Stimulated activated CD8-positive, alpha-beta memory T cell treated with anti-CD3 and anti-CD28 coated beads, Interleukin-7, amount 100 ng/mL, for 4 hours (primary cell): ENCODE measurements around the gene BMP8B.
"Not testable (repeated sequence)": the region's sequence is repeated elsewhere in the genome, so short reads cannot be mapped to it uniquely, and the experiment has no call there.

Experiments
- DNase-seq, 2 donors: peaks; one replicate each; pipeline ENCODE4 v3.0.0-alpha.2; 2020; ENCODE audit warnings: low read depth in 2 of 2

Gene BMP8B

DNA sequence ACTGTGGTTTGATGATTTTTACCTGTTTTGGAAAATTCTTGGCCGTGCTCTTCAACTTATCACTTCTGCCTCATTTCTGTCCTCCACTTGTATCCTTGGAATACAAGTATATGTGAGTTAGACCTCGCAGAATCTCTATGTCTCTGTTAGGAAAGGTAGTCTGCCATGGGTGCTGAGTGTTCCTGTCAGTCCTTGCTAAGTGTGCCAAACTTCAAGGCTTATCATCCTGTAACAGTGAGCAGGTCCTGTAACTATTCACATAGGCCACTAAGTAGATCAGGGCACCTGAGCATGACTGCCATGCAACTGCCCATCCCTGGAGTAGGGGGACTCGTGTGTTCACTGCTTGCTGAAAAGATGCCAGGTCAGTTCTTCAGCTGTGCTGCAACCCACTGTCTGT is 24.2 kb upstream of the BMP8B start:
- no peak for DNase-seq

DNA sequence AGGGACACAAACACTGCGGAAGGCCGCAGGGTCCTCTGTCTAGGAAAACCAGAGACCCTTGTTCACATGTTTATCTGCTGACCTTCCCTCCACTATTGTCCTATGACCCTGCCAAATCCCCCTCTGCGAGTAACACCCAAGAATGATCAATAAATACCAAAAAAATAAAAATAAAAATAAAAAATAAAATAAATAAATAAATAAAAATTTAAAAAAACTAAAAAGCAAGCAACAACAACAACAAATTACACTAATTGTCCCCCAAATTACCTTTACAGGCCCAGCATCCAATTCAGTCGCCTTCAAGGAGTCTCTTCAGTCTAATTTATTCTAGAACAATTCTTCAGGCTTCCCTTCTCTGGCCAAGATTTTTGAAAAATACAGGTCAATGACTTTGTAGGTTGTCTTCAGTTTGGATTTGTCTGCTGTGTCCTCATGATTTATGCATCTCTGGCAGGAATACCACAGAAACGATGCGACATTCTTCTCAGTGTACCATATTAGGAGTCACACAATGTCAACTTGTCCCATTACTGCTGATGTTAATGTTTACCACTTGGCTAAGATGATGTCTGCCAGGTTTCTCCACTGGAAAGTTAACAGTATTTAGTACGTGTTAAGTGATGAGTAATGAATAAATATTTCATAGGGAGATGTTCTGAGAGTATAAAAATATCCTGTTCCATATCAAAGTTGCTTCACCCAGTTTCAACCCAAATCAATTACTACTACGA is 20.3 kb upstream of the BMP8B start:
- no peak for DNase-seq

DNA sequence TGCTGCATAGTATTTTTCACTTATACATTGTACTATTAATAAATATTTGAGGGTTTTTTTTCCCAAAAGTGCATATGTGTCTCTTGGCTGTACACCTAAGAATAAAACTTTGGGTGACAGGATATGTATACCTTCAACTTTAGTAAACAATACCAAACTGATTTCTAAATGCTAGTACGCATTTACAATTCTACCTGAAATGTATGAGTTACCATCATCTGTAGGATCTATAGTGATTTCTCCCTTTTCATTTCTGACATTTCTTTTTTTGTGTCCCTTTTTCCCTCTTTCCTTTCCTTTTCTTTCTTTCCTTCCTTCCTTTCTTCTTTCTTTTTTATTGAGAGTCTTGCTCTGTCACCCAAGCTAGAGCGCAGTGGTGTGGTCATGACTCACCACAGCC is 16.7 kb upstream of the BMP8B start:
- DNase-seq = no peak

DNA sequence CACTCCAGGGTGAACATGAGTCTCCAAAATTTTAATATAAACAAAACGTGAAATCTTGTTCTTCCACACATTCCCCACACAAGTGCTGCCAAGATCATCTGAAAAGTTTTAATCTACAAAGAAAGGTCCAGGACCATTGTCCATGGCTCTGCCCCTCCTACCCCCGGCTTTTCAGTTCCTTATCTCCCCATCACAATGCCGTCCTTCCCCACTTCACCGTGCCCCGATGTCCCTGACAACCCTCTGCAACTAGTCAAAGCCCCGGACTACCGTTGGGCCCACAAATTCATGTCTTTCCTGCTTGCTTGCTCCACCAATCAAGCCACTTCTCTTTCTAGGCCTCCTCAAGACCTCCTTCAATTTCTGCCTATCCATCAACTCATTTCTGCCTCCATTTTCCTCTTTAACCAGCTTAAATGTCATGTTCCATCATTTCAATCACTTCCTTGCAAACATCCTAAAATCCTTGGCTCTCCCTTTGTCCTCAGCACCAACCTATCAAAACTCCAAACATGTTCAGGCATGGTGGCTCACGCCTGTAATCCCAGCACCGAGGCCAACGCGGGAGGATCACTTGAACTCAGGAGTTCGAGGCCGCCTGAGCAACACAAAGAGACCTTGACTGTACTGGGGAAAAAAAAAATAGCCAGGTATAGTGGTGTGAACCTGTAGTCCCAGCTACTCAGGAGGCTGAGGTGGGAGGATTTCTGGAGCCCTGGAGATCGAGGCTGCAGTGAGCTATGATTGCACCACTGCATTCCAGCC is 14.0 kb upstream of the BMP8B start:
- no peak for DNase-seq

DNA sequence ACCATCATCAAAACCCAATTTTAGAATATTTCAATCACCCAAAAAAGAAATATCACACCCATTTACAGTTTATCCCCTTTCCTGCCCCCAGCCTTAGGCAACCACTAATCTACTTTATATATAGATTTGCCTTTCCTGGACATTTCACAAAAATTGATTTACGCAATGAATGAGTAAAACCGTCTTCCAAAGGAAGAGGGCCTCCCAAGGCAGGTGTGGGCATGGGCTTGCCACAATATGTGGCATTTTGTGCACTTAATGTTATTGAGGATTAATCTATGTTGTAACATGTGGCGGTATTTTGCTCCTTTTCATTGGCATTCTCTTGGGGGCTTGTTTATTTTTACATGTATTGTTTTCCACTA is 11.8 kb upstream of the BMP8B start:
- DNase-seq = no peak

DNA sequence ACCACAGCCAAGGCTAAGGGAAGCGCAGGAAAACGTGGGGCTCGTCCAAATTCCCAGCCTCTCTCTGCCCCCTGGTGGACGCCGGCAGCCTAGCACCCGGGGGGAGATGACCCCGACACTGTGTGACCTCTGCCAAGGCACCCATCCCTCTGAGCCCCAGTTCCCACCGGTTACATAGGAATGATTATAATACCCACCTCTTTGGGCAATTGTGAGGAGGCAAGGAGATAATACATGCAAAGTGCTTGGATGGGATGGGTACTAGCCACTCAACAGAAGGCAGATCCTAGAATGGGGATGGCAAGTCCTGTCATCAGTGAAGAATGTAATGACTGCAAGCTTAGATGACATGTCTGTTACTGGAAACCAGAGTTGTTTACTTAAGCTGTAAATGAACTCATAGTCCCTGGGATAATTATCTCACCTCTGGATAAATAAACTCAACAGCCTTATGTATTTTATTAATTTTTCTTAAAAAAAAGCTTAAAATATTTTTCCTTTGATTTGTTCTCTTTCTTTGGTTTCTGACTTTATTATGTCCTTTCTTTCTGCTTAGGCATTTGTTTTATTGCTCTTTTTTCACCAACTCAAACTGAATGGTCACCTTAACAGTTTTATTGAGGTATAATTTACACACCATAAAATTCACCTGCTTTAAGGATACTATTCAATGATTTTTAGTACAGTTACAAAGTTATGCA is 11.3 kb upstream of the BMP8B start:
- DNase-seq = peak; percentile 27 to 55

DNA sequence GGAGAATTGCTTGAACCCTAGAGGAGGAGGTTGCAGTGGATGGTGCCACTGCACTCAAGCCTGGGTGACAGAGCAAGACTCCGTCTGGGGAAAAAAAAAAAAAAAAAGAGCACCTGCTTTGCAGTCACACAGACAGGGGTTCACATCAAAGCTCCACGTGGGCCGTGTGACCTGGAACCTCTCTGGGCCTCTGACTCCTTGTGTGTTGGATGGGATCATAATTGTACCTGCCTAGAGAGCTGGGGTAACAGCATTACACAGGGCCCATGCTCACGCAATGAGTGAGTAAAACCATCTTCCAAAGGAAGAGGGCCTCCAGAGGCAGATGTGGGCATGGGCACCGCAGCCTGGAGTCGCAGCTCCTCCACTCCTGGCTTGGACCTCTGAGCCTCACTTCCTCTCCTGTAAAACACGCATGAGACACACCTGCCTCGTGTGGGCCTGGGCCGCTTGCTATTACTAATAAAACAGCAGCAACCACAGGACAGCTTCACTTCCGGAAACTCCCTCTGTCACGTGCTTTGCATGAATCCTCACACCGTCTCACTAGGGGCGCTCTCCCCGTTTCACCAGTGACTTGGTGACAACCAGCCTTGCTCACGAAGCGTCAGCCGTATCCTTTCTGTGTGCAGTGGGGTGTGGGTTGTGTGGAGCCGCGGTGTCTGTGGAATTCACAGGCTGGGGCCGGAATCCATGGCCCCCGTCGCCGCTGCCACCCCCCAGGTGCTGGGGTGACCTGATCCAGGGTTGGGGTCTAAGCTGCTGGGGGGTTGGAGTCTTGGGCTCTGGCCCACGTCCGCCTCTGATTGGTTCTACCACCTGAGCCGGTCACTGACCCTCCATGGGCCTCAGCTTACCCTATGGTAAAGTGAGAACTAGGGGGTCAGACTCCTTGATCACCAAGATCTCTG is 10.4 kb upstream of the BMP8B start:
- peak; percentile 83 to 88 for DNase-seq

DNA sequence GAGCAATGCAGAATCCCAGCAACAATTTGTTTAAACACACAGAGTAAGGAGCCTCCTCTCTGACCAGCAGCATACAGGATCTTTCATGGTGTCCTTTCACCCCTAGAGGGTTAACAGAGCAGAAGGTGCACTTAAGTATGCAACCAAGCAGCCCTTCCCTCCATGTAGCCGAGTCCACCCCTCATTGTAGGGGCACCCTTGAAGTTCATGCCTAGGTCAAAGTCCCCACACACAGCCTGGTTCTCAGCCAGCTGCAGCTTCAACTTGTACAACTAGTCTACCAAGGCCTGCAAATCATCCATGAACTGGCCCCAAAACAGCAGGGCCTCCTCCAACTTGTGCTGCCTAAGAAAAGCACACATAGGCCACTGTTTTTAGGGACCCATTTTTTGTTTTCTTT is 7.0 kb upstream of the BMP8B start:
- DNase-seq = no peak

DNA sequence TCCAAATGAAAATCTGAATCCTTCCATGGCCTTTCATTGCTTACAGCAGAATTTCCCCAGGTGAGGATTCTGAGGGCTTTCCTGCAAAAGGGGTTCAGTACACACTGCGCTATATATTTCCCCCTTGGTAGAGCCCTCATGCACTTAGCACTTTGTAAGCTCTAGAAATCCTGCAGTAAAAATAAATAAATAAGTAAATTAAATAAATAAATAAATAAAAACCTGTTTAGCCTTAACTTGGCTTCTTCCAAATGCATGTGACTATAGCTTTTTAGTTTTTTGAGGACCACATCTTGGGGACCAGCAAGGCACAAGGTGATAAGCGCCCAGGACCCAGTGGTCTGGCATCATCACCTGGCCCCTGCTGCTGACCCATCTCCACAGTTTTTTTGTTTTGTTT is 3.2 kb upstream of the BMP8B start:
- DNase-seq = no peak

DNA sequence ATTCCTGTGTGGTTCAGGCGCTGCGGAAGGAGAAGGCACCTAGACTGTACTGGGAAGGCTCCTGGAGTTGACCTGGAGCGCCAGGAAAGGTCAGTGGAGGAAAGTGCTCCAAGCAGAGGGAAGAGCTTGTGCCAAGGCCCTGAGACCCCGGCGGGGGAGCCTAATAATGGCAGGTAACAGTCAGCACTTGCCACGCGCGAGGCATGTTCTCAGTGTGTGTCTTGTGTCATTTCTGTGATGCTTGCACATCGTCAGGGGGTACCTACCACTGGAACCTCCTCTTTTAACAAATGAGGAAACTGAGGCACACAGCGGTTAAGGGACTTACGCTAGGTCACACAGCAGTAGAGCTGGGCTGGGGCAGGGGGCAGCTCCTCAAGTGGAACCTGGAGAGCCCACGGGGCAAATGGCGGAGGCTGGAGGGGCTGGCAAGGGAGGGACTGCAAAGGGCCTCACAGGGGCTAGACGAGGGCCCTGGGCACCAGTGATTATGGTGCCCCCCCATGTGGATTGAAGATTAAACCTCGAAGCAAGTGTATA is 976 bp upstream of the BMP8B start:
- no peak for DNase-seq

DNA sequence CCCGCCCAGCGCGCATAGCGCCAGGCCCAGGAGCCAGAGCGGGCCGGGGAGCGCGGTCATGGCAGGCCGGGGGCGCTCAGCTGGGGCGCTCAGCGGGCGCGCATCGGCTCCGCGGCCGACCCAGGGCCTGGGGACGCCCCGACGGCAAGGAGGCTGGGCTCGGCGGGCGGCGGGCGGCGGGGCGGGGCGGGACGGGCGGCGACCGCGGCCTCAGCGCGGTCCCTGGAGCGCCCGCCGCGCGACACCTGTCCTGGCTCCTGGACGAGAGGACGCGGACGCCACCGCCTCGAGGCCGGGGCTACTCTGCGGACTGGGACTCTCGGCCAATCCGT is 273 bp downstream of the BMP8B start:
- DNase-seq = no peak

DNA sequence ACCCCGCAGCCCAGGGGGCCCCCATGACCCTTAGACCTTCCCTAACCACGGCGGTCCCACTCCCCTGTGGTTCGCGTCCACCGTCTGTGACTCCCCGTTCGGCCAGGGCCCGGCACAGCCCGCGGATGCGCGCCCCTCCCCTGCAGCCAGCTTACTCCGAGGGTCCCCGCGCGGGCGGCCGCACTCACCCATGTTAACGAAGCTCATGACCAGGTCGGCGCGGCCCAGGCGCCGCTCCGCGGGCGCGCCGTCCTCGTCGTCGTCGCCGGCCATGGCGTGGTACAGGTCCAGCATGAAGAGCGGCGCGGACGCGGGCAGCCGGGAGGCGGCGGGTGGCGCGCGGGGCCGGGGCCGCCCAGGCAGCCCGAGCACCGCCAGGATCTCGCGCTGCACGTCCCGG is 701 bp downstream of the BMP8B start:
- DNase-seq = not testable (repeated sequence)

DNA sequence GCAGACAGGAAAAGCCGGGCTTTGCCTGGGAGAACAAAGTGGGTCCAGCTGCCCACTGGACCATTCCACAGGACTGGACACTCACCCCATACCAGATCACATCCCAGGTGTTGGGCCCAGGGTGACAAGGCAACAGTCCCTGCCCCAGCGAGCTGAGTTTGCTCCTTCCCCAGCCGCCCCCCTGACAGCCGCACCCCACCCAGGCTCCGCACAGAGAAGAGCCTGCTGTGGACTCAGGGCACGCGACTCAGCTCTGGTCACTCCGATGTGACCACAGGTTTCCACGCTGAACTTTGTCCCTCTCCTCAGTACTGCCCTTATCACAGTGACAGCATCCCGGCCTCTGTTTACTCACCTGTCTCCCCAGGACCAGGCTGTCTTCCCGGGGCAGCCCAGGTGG is 1.2 kb downstream of the BMP8B start:
- no peak for DNase-seq

DNA sequence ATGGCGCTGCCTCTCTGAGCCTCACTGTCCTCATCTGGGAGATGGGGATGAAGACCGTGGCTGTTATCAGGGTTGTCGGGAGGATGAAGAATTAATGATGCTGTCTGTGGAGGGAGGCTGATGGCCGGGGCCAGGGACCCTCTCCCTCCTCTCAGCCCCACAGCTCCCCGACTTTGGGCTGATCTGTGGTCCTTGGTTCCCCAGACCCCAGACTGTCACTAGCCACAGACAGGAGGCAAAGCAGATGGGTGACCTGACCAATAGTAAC is 1.6 kb downstream of the BMP8B start:
- not testable (repeated sequence) for DNase-seq

DNA sequence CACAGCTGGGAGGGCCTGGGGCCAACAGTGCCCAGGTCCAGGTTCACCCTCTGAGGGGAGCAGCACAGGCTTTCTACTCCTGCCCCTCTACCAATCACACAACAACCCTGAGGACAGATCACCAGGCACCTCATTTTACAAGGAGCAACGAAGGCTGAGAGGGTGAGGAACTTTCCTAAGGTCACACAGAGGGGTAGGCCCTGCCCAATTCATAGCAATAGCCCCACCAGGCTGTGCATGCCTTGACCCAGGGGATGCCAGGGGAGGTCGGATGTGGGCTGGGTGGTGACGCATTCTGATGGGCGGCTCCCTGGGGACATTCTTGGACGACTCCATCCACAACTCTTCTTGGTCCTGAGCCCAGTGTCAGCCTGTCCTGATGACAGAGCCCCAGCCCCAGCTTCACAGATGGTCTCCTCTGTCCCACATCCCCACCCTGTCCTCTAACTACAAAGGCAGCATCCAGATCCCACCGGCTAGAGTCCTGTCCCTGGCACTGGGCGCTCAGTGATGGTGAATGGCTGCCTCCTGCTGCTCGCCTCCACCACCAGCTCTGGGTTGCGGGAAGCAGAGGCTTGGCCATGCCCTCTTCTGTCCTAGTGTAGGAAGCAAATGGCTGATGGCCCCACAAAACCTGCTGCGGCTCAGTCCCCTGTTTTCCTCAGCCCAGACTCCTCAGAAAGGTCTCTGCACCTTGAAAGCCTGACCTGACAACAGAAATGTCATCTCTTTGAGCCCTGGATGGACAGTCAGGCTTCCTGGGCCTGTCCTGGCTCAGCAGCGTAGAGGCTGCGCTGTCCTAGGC is 2.2 kb downstream of the BMP8B start:
- DNase-seq = not testable (repeated sequence)

DNA sequence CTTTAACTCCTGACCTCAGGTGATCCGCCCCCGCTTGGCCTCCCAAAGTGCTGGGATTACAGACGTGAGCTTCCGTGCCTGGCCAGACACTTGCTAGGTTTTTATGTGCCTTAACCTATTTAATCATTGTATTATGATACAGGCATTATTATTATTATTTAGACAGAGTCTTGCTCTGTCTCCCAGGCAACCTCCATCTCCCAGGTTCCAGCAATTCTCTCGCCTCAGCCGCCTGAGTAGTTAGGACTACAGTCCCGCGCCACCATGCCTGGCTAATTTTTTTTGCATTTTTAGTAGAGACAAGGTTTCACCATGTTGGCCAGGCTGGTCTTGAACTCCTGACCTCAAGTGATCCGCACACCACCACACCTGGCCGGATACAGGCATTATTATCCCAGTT is 6.0 kb downstream of the BMP8B start:
- not testable (repeated sequence) for DNase-seq

DNA sequence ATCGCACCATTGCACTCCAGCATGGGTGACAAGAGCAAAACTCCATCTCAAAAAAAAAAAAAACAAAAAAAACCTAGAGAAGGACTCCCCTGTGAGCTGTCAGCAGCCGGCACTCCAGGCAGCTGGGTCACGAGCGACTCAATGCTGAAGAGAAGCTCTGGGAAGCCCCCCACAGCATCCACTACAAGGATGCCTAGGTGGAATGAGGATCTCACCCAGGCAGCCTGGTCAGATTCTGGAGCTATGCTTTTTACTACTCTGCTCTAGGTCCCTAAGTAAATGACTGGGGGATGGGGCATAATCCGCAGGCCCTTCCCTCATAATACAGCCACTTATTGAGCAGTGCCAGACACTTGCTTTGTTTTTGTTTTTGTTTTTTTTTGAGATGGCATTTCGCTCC is 6.6 kb downstream of the BMP8B start:
- no peak for DNase-seq

DNA sequence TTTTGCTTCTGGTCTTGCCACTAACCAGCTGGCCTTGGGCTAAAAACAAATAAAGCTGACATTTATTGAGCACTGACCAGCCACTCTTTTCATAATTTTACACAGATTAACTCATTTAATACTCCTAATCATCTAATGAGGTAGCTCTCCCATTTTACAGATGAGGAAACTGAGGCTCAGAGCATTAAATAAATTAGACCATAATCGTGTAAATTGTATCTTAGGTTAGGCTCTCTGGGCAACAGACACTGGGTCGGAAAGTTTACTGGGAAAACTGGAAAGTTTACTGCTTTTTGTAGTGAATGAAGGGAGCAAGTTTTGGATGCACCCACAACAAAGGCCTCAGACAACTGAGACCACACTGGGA is 7.3 kb downstream of the BMP8B start:
- DNase-seq = no peak

DNA sequence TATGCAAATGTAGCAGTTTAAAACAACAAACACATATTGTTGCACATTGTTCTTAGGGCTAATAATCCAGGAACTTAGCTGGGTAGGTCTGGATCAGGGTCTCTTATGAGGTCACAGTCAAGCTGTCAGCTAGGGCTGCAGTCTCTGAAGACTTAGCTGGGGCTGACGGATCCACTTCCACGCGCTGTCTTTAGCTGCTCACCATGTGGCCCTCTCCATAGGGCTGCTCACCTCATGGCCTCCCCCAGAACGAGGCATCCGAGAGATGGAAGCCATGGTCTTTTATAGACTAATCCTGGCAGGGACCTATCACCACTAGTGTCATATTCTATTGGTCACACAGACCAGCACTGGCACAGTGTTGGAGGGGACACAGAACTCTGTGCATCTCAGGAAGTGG is 8.8 kb downstream of the BMP8B start:
- DNase-seq = no peak

DNA sequence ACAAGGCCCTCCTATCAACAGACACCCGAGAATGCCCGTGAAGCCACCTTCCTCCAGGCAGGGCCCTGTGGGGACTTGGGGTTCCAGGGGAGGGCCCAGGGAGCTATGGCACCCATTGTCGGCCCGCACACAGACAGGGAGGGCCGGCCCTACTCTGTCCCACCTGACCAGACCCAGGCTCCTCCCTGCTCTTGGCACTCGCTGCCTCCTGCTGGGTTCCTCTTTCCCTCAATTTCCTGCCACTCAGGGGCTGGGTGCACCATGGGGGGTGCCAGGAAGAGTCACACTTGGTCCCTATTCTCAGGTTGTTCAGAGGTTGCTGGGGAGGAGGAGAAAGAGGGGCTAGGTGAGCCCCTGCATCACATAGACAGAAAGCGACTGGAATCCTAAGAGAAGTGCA is 9.5 kb downstream of the BMP8B start:
- DNase-seq = no peak

DNA sequence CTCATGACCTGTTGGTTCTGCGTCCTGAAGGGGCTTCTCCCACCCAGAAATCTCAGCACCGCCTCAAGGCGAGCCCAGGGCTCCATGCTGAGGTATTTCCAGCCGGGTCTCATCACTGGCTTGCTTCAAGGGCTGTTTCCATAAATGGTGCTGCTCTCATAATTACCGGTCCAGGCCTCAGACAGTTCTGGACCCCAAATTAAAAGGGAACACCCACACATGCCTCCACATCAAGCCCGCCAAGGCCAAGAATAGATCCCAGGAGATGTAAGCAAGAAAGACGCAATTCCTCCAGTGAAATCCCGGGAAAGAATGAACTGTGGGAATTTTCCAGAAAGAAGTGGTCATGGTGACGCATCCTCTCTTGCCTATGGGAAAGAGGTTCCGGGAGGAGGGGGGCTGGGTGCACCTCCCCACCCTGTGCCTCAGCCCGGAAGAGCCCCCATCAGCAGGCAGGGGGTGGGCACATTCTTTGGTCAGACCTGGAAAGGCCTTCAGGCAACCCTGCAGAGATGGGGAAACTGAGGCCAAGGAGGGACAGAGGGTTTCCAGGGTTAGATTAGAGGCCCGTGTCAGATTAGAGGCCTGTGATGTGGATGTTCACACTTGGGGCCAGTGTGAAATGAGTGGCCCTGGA is 10.1 kb downstream of the BMP8B start:
- not testable (repeated sequence) for DNase-seq
